ENCODE measurements around the gene FBXL14.

The FBXL14 gene

DNA sequence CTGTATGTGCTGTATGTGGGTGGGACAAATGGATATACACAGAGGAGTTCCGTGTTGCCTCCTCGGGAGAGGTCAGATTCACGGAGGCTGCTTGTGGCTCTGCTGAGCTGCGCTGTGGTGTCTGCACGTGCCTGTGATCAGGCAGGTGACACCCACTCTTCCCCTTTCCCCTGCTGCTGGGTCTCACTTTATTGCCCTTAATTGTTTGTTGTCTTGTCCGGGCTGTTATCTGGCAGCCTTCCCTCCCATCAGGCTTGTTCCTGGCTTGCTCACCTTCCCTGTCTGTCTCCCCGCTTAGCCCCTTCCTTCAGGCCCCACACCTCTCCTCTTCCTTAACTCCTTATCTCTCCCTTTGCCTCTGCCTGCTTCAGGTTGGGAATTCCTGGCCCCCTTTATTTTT, 48.1 kb upstream of the FBXL14 start:
- no peak overlapping the region for H3K4me3 ChIP-seq (ENCODE audit: low read length)
- H2AFZ ChIP-seq (ENCODE audit: low read length): no peak overlapping the region
- no peak overlapping the region for H3K9ac ChIP-seq (ENCODE audit: low read length)
- TF ChIP-seq CTCF (IDR thresholded peaks at IDR 0.05; ENCODE audit: low read length) (no peak), EZH2phosphoT487 (IDR thresholded peaks at IDR 0.05; ENCODE audit: low read length) (no peak), EZH2 (optimal IDR thresholded peaks at IDR 0.05; ENCODE audit: low read depth, low read length) (no peak)
- no peaks in the 10 kb centered on the region for H3K4me1 ChIP-seq (ENCODE audit: low read length)
- peaks cover 2% of the 10 kb centered on the region; the same call in 1 of the 2 replicates for H4K20me1 ChIP-seq (ENCODE audit: insufficient read depth, low read length)
- H3K79me2 ChIP-seq (ENCODE audit: low read length): peaks cover 32% of the 10 kb centered on the region
- no peaks in the 10 kb centered on the region for H3K9me3 ChIP-seq (replicated peaks; ENCODE audit: insufficient read depth, low read length)
- no peak for DNase-seq
- H3F3A ChIP-seq (ENCODE audit: insufficient read depth, low read length): no peaks in the 10 kb centered on the region
- H3K27ac ChIP-seq (ENCODE audit: low read length): no peak overlapping the region
- H3K36me3 ChIP-seq (replicated peaks; ENCODE audit: insufficient read depth, low read length): peaks cover 8% of the 10 kb centered on the region
- H3K27me3 ChIP-seq (replicated peaks; ENCODE audit: insufficient read depth, low read length): no peaks in the 10 kb centered on the region
- H3K9me2 ChIP-seq (replicated peaks; ENCODE audit: insufficient read depth, low read length): no peaks in the 10 kb centered on the region
- no peak overlapping the region for H3K4me2 ChIP-seq (ENCODE audit: low read depth, low read length)

GRCh38 chr12:1640328-1641234, 46.2 kb upstream of the FBXL14 start:
- no peak overlapping the region for H2AFZ ChIP-seq (ENCODE audit: low read length)
- H3K4me3 ChIP-seq (ENCODE audit: low read length): no peak overlapping the region
- peaks cover 2% of the 10 kb centered on the region; the same call in 1 of the 2 replicates for H4K20me1 ChIP-seq (ENCODE audit: insufficient read depth, low read length)
- no peaks in the 10 kb centered on the region for H3F3A ChIP-seq (ENCODE audit: insufficient read depth, low read length)
- no peak overlapping the region for H3K27ac ChIP-seq (ENCODE audit: low read length)
- peaks cover 33% of the 10 kb centered on the region for H3K79me2 ChIP-seq (ENCODE audit: low read length)
- H3K4me1 ChIP-seq (ENCODE audit: low read length): no peaks in the 10 kb centered on the region
- no peak overlapping the region for H3K9ac ChIP-seq (ENCODE audit: low read length)
- H3K9me3 ChIP-seq (replicated peaks; ENCODE audit: insufficient read depth, low read length): no peaks in the 10 kb centered on the region
- DNase-seq: no peak
- no peaks in the 10 kb centered on the region for H3K9me2 ChIP-seq (replicated peaks; ENCODE audit: insufficient read depth, low read length)
- H3K27me3 ChIP-seq (replicated peaks; ENCODE audit: insufficient read depth, low read length): no peaks in the 10 kb centered on the region
- TF ChIP-seq EZH2phosphoT487 (IDR thresholded peaks at IDR 0.05; ENCODE audit: low read length) (no peak), EZH2 (optimal IDR thresholded peaks at IDR 0.05; ENCODE audit: low read depth, low read length) (no peak), CTCF (IDR thresholded peaks at IDR 0.05; ENCODE audit: low read length) (no peak)
- no peaks in the 10 kb centered on the region; the same call in 1 of the 2 replicates for H3K36me3 ChIP-seq (replicated peaks; ENCODE audit: insufficient read depth, low read length)
- no peak overlapping the region for H3K4me2 ChIP-seq (ENCODE audit: low read depth, low read length)

DNA sequence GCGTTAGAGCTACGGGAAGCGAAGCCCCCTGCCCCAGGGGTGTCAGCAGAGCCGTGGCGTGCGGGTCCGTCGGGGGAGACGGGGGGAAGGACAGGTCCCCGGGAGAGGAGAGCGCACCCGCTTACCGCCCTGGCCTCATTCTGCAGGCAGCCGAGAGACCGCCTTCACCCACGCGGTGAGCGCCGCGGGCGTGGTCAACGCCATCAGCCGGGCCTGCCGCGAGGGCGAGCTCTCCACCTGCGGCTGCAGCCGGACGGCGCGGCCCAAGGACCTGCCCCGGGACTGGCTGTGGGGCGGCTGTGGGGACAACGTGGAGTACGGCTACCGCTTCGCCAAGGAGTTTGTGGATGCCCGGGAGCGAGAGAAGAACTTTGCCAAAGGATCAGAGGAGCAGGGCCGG, 45.2 kb upstream of the FBXL14 start:
- Histone ChIP-seq H3K36me3 (replicated peaks; ENCODE audit: insufficient read depth, low read length) (peaks cover 3% of the 10 kb centered on the region; the same call in 1 of the 2 replicates), H3K4me2 (ENCODE audit: low read depth, low read length) (no peak overlapping the region)
- DNase-seq: no peak

More for the DNA sequence above, 45.2 kb upstream of the FBXL14 start:
- H3K4me3 ChIP-seq (ENCODE audit: low read length): no peak overlapping the region
- no peaks in the 10 kb centered on the region for H3K9me3 ChIP-seq (replicated peaks; ENCODE audit: insufficient read depth, low read length)
- peaks cover 2% of the 10 kb centered on the region; the same call in 1 of the 2 replicates for H4K20me1 ChIP-seq (ENCODE audit: insufficient read depth, low read length)
- no peaks in the 10 kb centered on the region for H3F3A ChIP-seq (ENCODE audit: insufficient read depth, low read length)
- H3K9ac ChIP-seq (ENCODE audit: low read length): no peak overlapping the region
- no peaks in the 10 kb centered on the region for H3K9me2 ChIP-seq (replicated peaks; ENCODE audit: insufficient read depth, low read length)
- no peaks in the 10 kb centered on the region for H3K27me3 ChIP-seq (replicated peaks; ENCODE audit: insufficient read depth, low read length)
- TF ChIP-seq EZH2 (optimal IDR thresholded peaks at IDR 0.05; ENCODE audit: low read depth, low read length) (no peak), EZH2phosphoT487 (IDR thresholded peaks at IDR 0.05; ENCODE audit: low read length) (no peak), CTCF (IDR thresholded peaks at IDR 0.05; ENCODE audit: low read length) (no peak)
- peaks cover 29% of the 10 kb centered on the region for H3K79me2 ChIP-seq (ENCODE audit: low read length)
- no peak overlapping the region for H3K27ac ChIP-seq (ENCODE audit: low read length)
- H2AFZ ChIP-seq (ENCODE audit: low read length): no peak overlapping the region
- H3K4me1 ChIP-seq (ENCODE audit: low read length): no peaks in the 10 kb centered on the region
